Stimulated activated CD8-positive, alpha-beta memory T cell treated with anti-CD3 and anti-CD28 coated beads, Interleukin-4, amount 100 ng/mL, for 1 hour (primary cell): ENCODE results near the gene SNX4.
"Not testable (repeated sequence)": the region's sequence is repeated elsewhere in the genome, so short reads cannot be mapped to it uniquely, and the experiment has no call there.

ENCODE experiments used
- DNase-seq, 2 donors: peaks; one replicate each; pipeline ENCODE4 v3.0.0-alpha.2; 2020; ENCODE audit warnings: low read depth in 2 of 2, low spot score in 1 of 2

The SNX4 gene

DNA sequence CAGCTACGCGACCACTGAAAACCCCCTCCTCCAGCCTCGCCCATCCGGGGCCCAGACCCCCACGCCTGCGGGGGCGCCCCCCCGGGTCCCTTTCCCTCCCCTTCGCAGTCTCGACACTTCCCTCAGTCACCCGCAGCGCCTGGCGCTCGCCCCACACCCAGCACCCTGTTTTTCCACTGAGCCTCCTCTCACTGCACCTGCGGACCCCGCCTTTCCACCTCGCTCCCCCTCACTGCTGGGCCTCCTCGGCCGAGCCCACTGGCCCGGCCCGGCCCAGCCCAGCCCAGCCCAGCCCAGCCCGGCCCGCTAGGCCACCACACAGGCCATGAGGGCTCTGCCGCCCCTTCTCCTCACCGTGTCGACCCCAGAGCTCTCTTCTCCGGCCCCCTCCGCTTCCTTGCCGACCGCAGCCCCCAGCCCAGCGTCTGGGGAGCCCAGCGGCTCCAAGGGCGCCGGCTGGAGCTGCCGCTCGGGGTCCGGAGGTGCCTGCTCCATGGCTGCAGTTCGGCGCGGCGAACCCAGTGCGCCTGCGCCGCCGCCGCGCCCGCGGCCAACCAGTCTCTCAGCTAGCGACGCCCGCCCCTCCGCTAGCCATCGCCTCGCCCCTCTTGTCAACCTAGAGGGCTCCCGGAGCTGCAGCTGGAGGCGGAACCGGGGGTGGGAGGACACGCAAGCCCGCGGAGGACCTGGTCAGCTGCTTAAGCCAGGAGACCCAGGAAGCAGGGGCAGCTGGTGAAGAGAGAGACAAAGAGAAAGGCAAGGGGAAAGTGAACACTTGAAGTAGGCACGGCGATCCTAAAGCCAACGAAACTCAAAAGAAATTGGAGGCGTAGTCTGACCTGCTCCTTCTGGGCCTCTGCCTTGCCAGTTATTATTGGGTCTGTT is at the start of gene SNX4:
TSS of gene SNX4 (minus strand) at position 525 of the 885 bp plus-strand sequence. CDS start at position 495, 30 bp downstream.
- DNase-seq: peak; percentile 48 to 70

DNA sequence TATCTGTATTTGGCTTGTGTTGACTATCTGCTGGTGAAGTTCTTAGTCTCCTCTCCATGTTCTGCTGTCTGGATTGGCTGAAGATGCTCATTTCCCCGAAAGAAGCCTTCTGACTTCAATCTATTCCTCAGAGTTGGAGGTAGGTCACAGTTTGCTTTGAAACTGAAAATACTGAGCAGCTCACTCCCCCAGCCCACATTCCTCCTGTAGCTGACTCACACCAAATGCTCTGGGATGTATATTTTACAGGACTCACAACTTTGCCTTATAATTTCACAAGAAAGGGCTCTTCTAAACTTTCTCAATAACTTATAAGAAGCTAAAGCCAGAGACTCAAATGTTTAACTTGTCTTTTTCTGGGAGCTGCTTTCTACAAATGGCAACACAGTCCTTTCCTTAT is 36.3 kb upstream of the SNX4 start:
- no peak for DNase-seq

DNA sequence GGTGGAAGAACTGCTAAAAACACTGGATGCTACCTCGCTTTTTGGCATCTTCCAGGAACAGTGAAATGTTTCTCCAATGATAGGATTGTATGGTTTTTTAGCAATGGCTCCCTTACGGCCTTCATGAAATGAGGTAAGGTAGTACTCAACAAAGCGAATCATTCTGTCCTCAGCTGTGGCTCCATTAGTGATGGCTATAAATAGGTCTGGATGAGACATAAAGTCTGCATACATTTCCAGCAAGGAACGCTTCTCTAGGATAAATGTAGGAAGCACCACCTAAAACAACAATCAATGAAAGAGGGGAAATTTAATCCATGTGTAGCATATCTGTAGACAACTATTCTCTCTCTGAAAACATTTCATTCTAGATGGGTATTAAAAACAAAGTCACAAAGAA is 32.4 kb upstream of the SNX4 start:
- DNase-seq: no peak

DNA sequence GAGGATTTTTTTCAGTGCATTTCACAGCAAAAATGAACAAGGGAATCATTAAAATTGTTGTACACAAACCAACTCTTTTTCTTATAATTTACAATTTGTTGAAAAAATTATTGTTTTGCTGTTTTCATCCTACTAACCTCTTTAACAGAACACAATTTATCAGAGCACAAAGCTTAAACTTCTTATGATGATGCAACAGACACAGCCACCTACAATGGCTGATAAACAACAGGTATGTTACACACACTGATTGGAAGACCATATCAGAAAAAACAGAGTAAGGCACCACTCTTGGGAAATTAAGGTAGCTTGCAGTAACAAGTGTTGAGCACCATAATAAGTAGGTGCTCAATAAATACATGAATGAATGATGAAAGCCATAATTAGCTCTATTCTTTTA is 8.9 kb upstream of the SNX4 start:
- DNase-seq: no peak

DNA sequence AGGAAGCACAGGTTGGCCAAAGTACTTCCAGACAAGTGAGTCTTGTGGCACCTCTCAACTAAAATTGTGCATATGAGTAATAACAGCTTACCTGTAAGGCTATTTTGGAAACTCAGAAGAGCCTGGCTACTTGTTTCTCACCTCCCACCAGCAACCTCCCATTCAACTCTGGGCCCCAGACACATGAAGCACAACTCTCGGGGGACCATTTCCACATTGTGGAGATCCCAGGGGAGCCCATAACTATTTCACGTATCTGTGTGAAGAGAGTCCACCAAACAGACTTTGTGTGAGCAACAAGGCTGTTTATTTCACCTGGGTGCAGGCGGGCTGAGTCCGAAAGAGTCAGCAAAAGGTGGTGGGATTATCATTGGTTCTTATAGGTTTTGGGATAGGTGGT is 5.2 kb upstream of the SNX4 start:
- no peak for DNase-seq

DNA sequence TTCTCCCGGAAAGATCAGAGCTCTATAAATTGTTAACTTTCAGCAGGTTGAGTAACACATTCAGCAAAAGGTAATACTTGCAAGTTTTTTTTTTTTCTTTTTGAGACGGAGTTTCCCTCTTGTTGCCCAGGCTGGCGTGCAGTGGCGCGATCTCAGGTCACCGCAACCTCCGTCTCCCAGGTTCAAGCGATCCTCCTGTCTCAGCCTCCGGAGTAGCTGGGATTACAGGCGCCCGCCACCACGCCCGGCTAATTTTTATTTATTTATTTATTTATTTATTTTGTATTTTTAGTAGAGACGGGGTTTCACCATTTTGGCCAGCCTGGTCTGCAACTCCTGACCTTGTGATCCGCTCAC is 539 bp upstream of the SNX4 start:
- DNase-seq: not testable (repeated sequence)

DNA sequence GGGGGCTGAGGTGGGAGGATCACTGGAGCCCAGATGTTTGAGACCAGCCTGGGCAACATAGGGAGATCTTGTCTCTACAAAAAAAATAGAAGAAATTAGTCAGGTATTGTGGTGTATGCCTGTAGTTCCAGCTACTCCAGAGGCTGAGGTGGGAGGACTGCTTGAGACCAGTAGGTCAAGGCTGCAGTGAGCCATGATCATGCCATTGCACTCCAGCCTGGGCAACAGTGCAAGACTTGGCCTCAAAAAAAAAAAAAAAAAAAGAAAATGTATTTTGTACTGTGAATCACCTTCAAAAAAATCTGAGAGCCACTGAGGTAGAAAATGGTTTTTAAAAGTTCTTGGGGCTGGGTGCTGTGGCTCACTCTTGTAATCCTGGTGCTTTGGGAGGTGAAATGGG is 4.6 kb downstream of the SNX4 start:
- DNase-seq: no peak

DNA sequence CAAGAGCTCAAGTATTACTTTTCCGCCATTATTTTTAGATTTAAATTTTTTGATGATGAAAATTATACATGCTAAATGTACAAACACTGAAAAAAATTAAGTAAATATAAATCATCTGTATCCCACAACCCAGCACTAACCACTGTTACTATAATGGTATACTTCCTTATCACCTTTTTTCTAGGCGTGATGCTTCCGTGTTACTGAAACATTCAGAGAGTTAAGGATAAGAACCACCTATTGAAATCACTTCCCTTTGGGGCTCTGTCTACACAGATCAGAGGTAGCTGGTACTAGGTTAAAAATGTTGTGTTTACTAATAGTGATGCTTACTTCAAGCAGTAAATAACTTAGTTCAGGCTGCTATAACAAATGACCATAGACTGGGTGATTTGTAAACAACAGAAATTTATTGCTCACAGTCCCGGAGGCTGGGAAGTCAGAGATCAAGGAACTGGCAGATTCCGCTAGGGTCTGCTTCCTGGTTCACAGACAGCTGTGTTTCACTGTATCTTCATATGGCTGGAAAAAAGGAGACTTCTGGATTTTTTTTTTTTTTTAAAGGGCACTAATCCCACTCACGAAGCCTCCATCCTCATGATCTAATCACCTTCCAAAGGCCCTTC is 6.4 kb downstream of the SNX4 start:
- no peak for DNase-seq

DNA sequence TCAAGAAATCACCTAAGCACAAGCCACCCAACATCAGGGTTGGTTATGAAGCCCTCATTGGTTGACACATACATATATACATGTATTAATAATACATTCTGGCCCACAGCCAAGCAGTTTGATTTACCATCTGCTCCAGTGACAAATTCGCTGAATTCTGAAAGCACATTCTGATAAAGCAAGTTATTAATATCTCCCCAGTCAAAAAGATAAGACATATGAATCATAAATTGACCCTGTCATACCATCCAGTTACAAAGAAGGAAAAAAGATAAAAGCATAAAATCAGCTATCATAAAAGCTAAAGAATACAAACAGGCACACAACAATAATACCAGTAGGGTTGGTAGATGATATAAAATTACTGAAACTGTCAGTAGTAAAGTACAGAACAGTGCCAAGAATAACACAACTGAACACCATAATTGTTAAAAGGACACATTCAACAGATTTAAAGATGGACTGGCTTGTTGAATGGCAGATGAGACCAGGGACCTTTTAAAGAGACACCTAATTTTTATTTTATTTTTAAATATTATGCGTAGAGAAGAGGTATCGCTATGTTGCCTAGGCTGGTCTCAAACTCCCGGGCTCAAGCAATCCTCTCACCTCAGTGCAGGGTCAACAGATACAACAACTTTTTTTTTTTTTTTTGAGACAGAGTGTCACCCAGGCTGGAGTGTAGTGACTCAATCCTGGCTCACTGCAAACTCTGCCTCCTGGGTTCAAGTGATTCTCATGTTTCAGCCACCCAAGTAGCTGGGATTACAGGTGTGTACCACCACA is 7.7 kb downstream of the SNX4 start:
- DNase-seq: no peak

DNA sequence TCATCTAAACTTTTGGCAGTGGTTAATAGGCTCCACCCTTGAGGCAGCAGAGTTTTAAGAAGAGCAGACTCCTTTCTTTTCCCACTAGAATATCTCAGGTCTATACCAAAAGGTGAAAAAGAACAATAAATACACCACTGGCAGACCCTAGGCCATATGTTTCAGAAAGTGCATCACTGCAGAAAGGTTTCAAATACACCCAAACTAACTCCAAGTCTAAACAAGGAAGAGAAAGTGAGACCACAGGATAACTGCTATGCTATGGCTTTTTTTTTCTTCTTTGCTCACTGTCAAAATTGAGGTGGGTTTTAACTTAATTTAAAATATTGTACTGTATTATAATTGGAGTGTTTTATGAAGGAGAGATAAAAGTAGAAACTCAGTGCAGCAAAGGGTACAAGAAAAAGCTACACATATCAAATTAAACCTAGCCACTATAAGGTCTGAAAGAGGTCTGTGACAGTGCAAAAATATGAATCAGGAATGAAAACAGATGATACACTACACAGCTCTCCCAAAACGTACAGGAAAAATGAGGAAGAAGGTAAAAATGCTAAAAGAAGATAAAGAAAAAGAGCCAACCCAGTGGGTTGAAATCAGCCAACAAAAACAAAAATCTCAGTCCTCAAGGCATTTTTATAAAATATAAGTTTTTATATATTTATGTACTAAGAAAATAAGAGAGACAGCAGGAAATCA is 8.4 kb downstream of the SNX4 start:
- DNase-seq: no peak

DNA sequence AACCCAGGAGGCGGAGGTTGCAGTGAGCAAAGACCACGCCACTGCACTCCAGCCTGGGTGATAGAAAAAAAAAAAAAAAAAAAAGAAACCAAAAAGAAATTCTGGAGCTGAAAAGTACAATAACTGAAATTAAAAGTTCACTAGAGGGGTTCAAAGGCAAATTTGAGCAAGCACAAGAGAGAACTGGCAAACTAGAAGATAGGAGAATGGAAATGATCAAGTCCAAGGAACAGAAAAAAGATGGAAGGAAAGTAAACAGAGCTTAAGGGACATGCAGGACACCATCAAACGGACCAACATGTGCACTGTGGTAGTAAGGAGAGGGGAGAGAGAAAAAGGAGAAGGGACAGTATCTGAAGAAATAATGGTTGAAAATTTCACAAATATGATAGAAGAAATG is 12.9 kb downstream of the SNX4 start:
- DNase-seq: no peak

DNA sequence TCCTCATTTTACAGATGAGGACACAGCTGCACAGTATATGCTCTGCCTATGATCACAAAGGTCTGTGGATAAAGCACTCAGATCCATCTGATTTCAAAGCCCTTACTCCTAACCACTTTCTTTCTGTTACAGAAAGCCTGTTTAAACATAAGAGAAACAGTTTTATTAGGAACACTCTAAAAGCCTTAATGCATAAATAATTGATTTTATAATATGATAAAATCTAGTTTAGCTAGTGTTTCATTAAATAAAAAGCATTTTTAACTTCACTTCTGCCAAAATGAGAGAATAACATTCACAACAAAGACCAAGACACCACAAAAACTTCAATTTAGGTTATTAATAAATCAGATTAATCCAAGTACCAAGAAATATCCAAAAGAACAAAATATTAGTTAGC is 21.4 kb downstream of the SNX4 start:
- no peak for DNase-seq

DNA sequence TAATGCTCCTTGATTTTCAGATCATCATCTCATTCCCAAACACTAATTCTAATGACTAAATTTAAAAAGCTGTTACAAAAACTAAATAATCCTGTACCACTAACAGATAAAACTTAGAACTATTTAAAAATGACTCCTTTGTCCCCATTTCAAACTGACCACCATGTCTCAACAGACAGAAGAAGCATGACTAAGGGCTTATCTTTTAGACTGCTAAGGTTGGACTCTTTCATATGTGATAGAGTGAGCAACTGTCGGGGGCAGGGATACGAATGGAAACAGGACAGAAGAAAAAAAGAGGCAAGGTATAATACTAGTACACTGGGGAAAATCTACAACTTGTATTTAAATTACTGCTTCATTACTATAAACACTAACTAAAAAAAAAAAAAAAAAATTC is 23.3 kb downstream of the SNX4 start:
- no peak for DNase-seq

DNA sequence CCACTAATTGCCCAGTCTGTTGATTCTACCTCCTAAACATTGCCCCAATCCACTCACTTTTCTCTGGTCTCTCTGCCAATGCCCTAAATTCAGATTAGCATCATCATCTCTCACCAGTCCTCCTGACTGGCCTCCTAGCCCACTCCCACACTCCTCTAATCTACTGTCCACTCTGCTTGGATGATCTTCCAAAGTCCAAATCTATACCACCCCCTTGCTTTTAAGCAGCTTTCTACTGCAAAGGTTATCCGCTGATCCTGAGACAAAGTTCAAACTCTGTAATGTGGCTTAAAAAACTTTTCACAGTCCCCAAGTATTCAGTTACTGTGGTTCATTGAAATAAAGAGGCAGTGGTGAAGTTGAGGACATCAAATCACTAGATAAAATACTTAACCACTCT is 37.6 kb downstream of the SNX4 start:
- no peak for DNase-seq

DNA sequence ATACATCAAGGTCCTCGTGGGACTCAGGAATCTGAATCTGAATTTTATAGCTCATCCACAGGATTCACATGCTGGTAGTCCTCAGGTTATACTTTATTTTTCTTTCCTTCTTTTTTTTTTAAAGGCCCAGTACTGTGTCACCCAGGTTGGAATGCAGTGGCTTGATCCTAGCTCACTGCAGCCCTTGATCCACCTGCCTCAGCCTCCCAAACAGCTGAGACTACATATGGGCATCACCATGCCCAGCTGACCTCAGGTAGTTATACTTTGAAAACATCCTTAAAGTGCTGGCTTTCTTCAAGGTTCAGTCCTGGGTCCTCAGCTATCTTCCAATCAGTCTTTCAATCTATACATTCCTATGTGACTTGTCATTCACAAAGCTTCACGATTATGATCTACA is 38.2 kb downstream of the SNX4 start:
- DNase-seq: no peak

DNA sequence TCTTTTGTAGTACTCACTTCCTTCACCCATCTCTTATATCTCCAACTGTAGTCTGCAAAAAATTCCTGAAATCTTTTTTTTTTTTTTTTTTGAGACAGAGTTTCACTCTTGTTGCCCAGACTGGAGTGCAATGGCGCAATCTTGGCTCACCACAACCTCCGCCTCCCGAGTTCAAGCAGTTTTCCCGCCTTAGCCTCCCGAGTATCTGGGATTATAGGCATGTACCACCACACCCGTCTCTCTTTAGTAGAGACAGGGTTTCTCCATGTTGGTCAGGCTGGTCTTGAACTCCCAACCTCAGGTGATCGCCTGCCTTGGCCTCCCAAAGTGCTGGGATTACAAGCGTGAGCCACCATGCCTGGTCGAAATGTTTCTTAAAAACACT is 38.6 kb downstream of the SNX4 start:
- not testable (repeated sequence) for DNase-seq

DNA sequence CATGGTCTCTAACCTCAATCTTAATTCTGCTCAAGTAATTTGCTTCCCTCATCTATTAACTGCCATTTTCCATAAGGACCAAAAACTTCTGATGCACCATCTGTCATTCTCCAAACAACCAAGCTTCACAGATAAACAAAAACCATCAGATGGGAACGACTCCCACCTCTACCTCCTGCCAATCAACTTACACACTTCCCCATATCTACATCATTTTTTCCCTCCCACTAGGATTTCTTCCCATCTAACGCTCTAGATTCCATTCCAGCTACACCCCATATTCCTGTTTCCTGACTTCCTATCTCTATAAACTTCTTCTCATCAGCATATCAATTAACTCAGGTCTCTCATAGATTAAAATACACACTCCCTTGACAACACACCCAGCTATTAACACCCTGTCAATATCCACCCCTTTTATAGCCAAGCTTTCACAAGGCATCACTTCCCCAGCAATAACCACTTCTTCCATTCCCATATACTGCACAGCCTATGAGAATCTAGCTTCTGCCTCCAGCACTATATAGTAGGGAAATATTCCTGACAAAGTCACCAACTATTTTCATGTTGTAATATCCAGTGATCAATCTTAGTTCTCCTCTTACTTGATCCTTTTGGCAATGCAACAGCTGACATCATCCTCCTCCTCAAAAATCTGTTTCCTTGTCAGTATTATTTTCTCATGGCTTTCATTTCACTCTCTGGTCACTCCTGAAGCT is 39.2 kb downstream of the SNX4 start:
- DNase-seq: no peak

DNA sequence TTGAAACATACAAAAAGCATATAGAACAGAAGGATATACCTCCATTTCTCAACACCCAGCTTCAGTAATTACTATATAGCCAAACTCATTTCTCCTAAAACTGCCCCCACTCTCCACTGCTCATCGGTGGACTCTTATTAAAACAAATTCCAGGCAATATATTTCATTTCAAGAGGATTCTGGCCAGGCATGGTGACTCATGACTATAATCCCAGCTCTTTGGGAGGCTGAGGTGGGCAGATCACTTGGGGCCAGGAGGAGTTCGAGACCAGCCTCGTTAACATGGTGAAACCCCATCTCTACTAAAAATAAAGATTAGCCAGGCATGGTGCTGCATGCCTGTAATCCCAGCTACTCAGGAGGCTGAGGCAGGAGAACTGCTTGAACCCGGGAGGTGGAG is 40.9 kb downstream of the SNX4 start:
- DNase-seq: no peak

DNA sequence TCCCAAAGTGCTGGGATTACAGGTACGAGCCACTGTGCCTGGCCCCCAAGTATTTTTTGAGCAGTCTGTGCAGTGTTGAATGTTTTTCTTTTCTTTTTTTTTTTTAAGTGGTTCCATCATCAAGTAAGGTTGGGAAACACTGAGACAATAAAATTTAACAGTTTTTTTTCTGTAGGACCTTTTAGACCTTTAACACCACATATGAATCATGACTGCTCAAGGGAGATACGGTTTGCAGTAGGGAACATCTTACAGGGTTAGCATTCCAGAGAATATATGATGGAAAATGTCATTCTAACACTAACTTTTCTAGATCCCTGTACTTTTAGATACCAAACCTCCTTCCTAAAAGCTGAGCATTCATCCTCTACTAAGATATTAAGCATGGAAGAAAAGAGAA is 41.7 kb downstream of the SNX4 start:
- no peak for DNase-seq

DNA sequence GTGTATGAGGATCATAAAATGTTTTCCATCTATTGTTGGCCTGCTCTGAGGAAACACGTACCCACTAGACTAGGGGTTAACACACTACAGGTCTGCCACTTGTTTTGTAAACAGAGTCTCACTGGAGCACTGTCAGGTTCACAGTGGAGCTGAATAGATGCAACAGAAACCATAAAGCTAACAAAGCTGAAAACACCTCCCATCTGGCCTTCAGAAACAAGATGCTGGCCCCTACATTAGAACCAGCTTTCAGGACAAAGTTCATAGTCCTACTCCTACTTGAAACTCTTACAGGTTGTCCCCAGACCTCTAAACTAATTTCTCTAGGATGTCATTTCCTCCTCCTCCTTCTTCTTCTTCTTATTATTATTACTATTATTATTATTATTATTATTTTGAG is 42.3 kb downstream of the SNX4 start:
- DNase-seq: no peak

DNA sequence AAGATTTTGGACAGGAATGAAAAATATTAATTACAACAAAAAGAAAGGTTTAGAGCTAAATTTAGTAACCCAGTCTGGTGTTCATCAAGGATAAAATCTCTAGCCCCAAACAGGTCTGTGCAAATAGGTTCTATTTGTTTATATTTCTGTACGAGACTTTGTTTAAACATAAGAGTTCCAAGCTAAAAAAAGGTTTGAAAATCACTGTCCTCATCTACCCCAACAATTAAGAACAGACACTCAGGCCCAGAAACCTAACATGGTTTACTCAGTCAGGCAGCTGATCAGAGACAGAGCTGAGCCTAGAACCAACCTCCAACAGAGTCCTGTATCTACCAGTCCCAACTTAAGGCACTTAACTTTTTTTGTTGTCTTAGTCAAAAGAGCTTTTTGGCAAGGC is 49.3 kb downstream of the SNX4 start:
- DNase-seq: no peak
